ENCODE results near the gene PPP3CA.
A peak's percentile ranks its signal among the peaks of the same experiment; 100 is the strongest.

PPP3CA gene

DNA sequence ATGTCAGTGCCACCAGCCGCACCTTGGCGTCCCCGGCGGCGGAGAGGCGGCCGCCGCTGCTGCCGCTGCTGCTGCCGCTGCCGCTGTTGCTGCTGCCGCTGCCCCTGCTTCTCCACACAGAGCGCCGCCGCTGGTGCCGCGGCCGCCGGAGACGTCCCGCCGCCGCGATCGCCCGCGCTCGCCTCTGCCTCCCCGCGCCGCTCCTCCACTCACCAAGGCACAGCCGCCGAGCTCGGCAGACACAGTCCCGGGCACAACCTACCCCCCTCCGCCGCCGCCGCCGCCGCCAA, at the start of gene PPP3CA:
Gene PPP3CA (minus strand): TSS at position 260 of the 290 bp plus-strand sequence.
- no peak for DNase-seq (ENCODE audit: low spot score)

GRCh38 chr4:101393256-101393655, 45.9 kb upstream of the PPP3CA start:
- no peak for DNase-seq (ENCODE audit: low spot score)

DNA sequence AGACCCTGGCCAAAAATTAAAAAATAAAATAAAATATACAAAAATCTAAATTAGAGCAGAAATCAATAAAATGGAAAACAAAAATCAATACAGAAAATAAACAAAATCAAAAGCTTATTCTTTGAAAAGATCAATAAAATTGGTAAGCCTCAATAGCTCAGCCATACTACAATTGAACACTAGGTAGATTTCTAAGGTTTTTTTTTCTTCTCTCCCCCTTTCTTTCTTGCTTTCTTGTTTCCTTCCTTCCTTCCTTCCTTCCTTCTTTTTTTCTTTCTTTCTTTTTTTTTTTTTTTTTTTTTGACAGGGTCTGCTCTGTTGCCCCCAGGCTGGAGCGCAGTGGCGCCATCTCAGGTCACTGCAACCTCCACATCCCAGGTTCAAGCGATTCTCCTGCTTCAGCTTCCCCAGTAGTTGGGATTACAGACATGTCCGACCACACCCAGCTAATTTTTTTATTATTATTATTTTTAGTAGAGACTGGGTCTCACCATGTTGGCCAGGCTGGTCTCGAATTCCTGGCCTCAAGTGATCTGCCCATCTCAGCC, 23.4 kb upstream of the PPP3CA start:
- DNase-seq (ENCODE audit: low spot score): no peak

DNA sequence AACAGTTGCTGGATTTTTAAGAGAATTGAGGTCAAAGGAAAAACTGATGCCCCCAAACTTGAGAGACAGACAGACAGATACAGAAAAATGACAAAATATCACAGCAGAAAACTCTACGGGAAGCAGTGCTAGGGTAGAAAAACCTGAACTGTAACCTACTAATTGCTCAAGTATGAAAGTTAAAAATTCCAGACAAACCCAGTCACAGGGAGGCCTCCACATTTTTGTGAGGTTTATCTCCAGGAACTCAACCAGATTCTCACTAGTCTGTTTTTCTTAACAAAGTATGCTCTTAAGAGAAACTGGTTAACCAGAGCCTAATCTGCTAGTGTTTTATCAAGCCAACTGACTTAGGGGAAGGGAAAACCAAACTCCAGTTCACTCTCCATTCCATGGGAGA, 19.9 kb upstream of the PPP3CA start:
- DNase-seq (ENCODE audit: low spot score): no peak

- DNase-seq (ENCODE audit: low spot score): no peak
Measured at GRCh38 chr4:101366331-101366730, 19.0 kb upstream of the PPP3CA start.

GRCh38 chr4:101357751-101358150, 10.4 kb upstream of the PPP3CA start:
- no peak for DNase-seq (ENCODE audit: low spot score)

DNA sequence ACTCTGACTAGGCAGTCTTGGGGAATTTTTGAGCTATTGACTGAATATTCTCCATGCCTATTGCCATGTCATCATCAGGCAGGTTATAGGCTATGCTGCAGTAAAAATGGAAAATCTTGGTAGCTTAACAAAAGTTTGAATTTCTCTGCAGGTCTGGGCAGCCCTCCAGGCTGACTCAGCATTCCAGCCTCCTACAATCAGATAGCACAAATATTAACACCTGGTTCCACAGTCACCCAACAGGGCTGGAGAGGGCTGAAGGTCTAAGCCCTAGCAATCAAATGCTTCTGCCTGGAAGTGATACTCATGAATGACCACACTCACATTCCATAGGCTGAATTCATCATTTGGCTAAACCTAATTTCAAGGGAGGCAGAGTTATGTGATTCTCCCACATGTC, 9.6 kb upstream of the PPP3CA start:
- DNase-seq (ENCODE audit: low spot score): no peak

DNA sequence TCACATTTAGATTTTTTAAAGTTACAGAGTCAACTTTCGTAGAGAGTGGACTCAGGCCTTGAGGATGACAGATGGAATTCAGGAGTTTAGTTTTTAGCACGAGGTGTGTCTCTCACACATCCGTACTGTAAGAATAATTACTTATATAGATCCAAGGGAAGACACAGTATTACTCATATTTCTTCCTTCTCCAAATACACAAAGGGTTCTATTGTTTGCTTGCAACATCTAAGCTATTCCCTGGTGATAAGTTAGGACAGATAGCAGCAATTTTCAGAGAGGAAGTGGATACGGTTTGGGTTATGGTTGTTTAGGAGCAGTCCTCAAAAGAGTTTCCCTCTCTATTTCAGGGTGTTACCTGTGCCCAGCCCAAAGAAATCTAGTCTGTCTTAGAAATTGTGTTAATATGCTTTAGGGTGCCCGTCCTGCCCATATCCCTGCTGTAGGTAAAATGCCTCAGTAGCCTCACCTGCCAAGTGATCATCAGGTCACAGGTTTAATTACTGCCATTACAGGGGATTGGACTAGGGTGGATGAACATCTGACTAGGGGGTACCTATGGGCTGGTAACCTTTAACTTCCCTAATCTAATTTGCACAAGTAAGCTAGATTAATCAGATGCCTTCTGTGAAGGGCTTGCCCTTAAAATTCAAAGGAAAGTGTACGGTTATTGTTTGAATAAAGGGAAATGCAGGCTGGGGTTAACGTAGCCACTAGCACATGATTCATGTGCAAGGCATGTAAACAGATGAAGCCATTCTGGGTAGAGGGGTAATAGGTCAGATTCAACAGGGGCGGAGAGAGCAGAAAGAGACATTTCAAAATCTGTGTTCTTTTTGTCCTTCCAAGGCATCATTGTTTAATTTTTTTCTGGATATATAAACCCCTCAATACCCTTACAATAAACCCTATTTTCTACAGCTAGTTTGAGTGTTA, 8.7 kb upstream of the PPP3CA start:
- no peak for DNase-seq (ENCODE audit: low spot score)

DNA sequence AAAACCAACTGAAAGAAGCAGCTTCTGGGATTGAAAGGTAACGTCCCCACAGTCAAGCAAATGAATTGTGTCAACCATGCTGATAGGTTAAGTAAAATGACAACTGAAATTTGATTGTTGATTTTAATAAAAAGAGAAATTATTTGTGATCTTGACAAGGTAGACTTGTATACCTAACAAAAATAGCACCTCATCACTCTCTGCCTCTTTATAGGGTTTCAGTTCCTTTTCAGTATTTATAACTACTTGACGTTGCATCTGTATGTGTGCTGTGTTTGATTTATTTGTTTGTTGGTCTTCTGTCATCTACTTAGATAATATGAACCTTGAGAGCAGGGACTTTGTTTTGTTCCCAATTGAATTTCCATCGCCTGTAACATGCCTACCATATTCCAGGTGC, 7.9 kb upstream of the PPP3CA start:
- no peak for DNase-seq (ENCODE audit: low spot score)

GRCh38 chr4:101349801-101350064, 2.4 kb upstream of the PPP3CA start:
- no peak for DNase-seq (ENCODE audit: low spot score)

DNA sequence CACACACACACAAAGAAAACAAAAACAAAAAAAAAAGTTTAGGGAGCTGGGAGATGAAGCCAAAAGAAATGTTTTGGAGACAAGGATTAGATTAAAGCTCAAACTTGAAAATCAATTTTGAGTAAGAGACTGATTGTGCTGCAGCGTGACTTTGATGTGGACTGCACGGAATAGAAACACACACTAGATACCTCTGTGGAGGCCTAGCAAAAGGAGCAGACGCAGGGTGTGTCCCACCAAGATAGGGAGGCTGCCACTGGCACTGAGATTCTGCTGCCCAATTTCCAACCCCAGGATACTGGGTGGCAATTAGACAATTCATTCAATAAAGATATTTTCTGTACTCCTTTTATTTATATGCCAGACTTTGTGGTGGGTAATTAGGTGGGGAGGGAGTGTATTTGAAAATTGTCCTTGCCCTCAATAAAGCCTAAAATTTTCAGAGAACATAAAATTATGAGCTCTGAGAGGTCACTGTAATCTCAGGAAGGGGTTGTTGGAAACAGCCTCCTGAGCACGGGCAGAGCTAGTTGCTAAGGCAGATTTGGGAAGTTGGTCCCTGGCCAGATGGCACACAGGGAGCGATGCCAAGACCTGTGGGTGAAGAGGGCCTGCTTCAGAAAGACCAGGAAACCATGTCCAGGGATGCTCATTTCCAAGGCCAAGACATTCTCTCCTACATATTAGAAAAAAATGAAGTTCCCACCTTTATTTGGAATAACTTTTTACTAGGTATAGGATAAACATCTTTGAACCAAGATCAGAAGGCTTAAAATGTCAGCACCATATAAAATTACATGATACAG, 1.9 kb upstream of the PPP3CA start:
- peak; percentile 46 for DNase-seq (ENCODE audit: low spot score)

GRCh38 chr4:101348367-101348827, 1.1 kb upstream of the PPP3CA start:
- no peak for DNase-seq (ENCODE audit: low spot score)

DNA sequence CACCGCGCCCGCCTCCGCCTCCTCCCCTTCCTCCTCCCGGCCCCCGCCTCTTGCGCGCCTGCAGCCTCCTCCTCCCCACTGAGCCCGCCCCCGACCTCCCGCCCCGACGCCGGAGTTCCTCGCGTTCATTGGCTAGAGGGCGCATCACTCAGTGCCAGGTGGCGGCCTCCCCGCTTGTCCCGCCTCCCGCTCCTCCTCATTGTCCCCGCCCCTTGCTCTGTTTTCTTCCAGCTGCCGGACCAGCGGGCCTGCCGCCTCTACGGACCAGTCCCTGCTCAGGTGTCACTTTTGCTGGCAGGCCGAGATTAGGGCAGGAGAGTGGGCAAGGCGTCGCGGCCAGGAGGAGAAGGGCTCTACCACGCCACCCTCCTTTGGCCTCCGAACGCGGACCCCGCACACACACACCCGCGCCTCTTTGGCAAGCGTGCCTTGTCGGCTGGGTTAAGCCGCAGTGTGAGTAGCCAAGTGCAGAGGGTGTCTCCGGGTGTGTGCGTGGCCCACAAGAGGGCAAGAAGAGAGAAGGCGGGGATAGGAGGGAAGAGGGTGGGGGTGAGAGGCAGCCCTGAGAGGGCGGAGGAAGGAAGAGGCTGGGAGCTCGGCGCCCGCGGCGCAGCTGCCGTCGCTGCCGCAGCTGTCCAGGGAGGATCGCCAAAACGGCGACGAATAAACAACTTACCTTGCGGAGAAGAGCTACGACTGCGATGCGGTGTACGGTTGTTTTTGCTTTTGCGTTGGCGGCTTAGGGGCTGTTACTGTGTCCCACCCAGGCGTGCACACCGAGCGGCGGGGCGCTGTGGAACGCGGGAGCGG, 436 bp upstream of the PPP3CA start:
- peak; percentile 98 for DNase-seq (ENCODE audit: low spot score)

GRCh38 chr4:101346351-101347266, 717 bp downstream of the PPP3CA start:
- peak; percentile 43 for DNase-seq (ENCODE audit: low spot score)

DNA sequence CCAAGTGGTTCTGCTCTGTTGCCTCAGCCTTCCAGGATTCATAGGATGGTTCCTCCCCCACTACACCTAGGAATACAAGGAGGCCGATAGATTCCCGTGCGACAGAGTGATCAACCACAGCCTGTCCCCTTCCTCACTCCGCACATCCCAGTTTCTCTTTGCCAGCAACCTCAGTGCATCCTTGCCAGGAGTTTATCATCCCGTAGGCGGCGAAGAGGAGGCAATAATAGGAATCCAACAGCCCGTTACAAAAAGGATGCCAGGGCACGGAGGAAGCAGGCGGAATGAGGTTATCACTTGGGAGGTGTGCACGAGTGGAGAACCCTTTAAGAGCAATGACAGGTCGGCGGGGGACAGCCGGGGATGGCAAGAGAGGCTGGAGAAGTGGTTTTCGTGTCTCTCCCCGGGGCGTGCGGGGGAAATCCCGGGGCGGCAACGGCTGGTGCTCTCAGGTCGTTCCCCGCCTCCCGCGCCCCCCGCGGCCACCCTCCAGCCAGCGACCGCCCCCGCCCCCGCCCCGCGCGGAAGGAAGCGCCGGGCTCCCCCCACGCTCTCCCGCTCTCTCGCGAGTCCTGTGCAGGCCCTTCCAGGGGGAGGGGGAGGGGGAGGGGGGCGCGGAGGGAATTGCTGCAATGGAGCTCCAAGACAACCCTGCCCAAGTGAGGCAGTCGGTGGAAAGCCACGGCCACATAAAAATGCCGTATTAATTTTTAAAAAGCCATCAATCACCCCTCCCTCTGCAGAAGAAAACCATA, 1.6 kb downstream of the PPP3CA start:
- DNase-seq (ENCODE audit: low spot score): peak; percentile 26

DNA sequence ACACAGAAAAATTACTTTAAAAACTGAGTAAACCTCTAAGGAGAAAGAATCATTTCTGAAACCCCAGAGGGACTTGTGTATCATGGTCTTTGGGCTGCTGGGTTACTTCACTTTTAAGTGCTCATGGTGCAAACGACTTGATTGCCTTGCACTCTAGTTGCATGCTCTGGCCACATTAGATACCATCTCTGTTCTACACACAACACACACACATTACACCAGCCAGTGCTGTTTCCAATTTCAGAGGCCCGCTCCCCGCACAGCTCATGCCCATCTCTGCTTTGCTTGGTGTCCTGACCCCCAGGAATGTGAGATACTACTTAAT, 2.1 kb downstream of the PPP3CA start:
- DNase-seq (ENCODE audit: low spot score): peak; percentile 14

DNA sequence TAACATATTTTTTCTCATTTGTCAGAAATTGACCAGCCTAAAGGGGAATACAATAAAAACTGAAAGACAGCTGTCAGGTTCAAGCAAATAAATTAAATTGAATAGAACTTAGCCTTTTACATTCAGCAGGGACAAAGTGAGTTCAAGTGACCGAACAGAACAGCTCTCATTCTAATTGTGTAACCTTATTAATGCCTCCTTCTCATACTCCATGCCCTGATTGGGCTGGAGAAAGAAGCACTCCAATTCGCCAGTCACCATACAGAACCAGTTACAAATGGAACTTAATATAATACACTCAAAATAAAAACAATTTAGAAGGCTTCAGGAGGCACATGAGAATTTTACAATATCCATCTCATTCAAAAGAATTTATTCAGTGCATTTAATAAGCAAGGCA, 8.0 kb downstream of the PPP3CA start:
- DNase-seq (ENCODE audit: low spot score): no peak

- no peak for DNase-seq (ENCODE audit: low spot score)
Measured at GRCh38 chr4:101337688-101338087, 9.6 kb downstream of the PPP3CA start.

DNA sequence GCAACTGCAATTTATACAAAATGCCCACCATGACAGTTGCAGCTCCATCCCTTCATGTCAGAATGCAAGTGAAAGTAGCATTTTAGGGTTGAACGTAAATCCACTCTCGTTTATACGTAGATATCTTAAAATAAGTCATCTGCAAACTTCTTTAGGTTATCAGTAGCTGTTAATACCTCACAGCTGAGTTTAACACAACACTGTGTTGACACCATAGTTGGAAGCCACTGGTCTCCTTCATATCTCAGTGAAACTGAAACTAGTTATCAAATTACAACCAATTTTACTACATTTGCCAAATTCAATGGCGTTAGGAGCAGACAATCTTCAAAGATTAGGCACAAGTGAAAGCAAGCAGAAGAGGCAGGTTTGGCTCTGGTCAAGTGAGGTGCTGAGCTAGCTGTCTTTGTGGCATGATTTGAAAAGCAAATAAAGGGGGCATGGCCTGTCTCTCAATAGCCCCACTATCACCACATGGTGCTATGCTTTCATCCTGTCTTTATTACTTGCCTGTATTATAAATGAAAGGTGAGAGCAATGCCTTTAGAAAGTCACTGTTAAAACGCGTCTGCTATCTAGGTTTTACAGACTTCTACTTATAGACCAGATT, 12.3 kb downstream of the PPP3CA start:
- DNase-seq (ENCODE audit: low spot score): no peak

- DNase-seq (ENCODE audit: low spot score): no peak
Measured at GRCh38 chr4:101332424-101332823, 14.9 kb downstream of the PPP3CA start.

Data from hematopoietic multipotent progenitor cell treated with erythropoietin and hydrocortisone succinate and interleukin-3 and kit ligand, for 17 days (in vitro differentiated cells).